ES-I3 (cell line): ENCODE data around the gene PALS1.
"Not testable (repeated sequence)": the region's sequence is repeated elsewhere in the genome, so short reads cannot be mapped to it uniquely, and the experiment has no call there.

Experiments used
- H3K36me3 ChIP-seq: 2 replicates; pipeline ENCODE4 v1.6.1; 2013; ENCODE audit warnings: mild to moderate bottlenecking, low read length, control low read depth, moderate library complexity; ENCODE audit not compliant: insufficient read depth
- H3K4me1 ChIP-seq: 2 replicates; pipeline ENCODE4 v1.6.1; 2013; ENCODE audit warnings: mild to moderate bottlenecking, control low read depth, low read length; ENCODE audit not compliant: insufficient read depth
- H3K9ac ChIP-seq: 2 replicates; pipeline ENCODE4 v1.6.1; 2013; ENCODE audit warnings: low read depth, mild to moderate bottlenecking, low read length, moderate library complexity
- H3K9me3 ChIP-seq: 2 replicates; pipeline ENCODE4 v1.6.1; 2013; ENCODE audit warnings: mild to moderate bottlenecking, low read length, moderate library complexity; ENCODE audit not compliant: control insufficient read depth, insufficient read depth

PALS1 gene

GRCh38 chr14:67269298-67270060, 28.2 kb downstream of the PALS1 start:
- H3K9ac ChIP-seq, result no peak overlapping the region
- H3K9me3 ChIP-seq, result no peaks in the 10 kb centered on the region
- peaks cover 19% of the 10 kb centered on the region for H3K4me1 ChIP-seq
- no peaks in the 10 kb centered on the region for H3K36me3 ChIP-seq

GRCh38 chr14:67270145-67270753, 29.0 kb downstream of the PALS1 start:
- Histone ChIP-seq H3K9ac (no peak overlapping the region), H3K36me3 (no peaks in the 10 kb centered on the region), H3K9me3 (no peaks in the 10 kb centered on the region), H3K4me1 (peaks cover 19% of the 10 kb centered on the region)

DNA sequence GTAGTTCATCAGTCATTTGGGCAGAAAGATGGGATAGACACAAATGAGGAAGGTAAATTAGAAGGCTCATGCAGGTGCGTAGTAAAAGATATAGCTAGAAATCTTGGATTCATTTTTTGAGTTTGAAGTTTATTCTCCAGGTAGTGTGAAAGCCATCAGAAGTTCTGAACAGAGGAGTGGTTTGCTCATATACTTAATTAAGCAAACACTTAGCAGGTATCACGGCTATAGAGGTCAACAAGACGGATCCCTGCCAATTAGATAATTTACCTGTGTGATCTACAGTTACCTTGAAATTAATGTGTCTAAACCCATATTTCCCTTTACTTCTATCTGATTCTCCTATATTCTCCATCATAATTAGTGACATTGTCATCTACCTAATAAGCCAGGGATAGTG, 29.7 kb downstream of the PALS1 start:
- Histone ChIP-seq H3K9me3 (no peaks in the 10 kb centered on the region), H3K36me3 (no peaks in the 10 kb centered on the region), H3K4me1 (peaks cover 19% of the 10 kb centered on the region), H3K9ac (no peak overlapping the region)

GRCh38 chr14:67273281-67273680, 32.0 kb downstream of the PALS1 start:
- not testable (repeated sequence) for H3K9me3 ChIP-seq, H3K9ac ChIP-seq, H3K36me3 ChIP-seq
- H3K4me1 ChIP-seq, result peaks cover 27% of the 10 kb centered on the region

GRCh38 chr14:67276131-67276530, 34.9 kb downstream of the PALS1 start:
- Histone ChIP-seq H3K36me3 (no peaks in the 10 kb centered on the region), H3K9me3 (no peaks in the 10 kb centered on the region), H3K4me1 (peaks cover 14% of the 10 kb centered on the region; the same call in 1 of the 2 replicates), H3K9ac (no peak overlapping the region)

DNA sequence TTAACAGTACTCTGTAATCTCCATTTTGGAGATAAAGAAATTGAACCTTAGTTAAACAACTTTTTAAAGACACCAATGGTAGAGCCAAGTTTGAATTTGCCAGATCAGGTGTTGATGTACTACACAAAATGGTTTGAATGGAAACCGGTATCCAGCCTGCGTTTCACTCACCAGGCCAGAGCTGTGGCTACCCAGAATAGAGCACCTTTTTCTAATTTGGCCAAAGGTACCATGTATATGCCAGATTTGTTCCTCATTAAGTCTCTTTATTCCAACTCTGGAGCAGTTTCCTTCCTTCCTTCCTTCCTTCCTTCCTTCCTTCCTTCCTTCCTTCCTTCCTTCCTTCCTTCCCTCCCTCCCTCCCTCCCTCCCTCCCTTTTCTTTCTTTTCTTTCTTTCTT, 39.3 kb downstream of the PALS1 start:
- H3K9ac ChIP-seq, result no peak overlapping the region
- no peaks in the 10 kb centered on the region for H3K36me3 ChIP-seq
- peaks cover 14% of the 10 kb centered on the region; the same call in 1 of the 2 replicates for H3K4me1 ChIP-seq
- no peaks in the 10 kb centered on the region for H3K9me3 ChIP-seq

- no peaks in the 10 kb centered on the region for H3K36me3 ChIP-seq
- no peaks in the 10 kb centered on the region for H3K9me3 ChIP-seq
Measured at GRCh38 chr14:67285876-67286452, 44.7 kb downstream of the PALS1 start.

More at GRCh38 chr14:67285876-67286452, 44.7 kb downstream of the PALS1 start:
- H3K4me1 ChIP-seq, result no peaks in the 10 kb centered on the region
- H3K9ac ChIP-seq, result no peak overlapping the region
